Epithelial cell of proximal tubule (primary cell): ENCODE measurements around the gene PLCXD3. TPM values are rescaled to one million over a fixed set of nuclear protein-coding genes. Genes with fewer than 3 reads are reported as not detected.

Experiments
- DNase-seq: peaks from one replicate; pipeline ENCODE4 v3.0.0-alpha.2; 2011; ENCODE audit warnings: low read depth
- H3K4me3 ChIP-seq: 2 replicates; pipeline ENCODE4 v1.5.1; 2011; ENCODE audit warnings: low read depth, mild to moderate bottlenecking, low read length
- CTCF ChIP-seq: conservative IDR thresholded peaks from 2 replicates; pipeline ENCODE4 v1.5.1; 2012; ENCODE audit warnings: low read depth, mild to moderate bottlenecking, low read length
- total RNA-seq: library from RNA; depleted of rRNA; stranded (reverse); fragments of >200 nt; gene quantifications from 2 replicates; pipeline ENCODE4 v1.2.3, GENCODE V29; 2015

PLCXD3 gene
- total RNA-seq, 1 donor from 2014 or later, result 0.46 TPM

GRCh38 chr5:41537581-41537980 lies 27.2 kb upstream of the PLCXD3 start:
- no peak for TF ChIP-seq CTCF
- no peak overlapping the region for H3K4me3 ChIP-seq
- no peak for DNase-seq

GRCh38 chr5:41532485-41532884 lies 22.1 kb upstream of the PLCXD3 start:
- no peak for TF ChIP-seq CTCF
- no peak overlapping the region for H3K4me3 ChIP-seq
- DNase-seq, result no peak

GRCh38 chr5:41527201-41527779 lies 16.9 kb upstream of the PLCXD3 start:
- no peak overlapping the region for H3K4me3 ChIP-seq
- TF ChIP-seq CTCF, result no peak
- peak; percentile 85 for DNase-seq

- no peak for DNase-seq
- no peak for TF ChIP-seq CTCF
- H3K4me3 ChIP-seq, result no peak overlapping the region
Observed at GRCh38 chr5:41526699-41527098, 16.3 kb upstream of the PLCXD3 start.

- DNase-seq, result no peak
- no peak overlapping the region for H3K4me3 ChIP-seq
- peak; percentile 58 for TF ChIP-seq CTCF
Observed at GRCh38 chr5:41524174-41524573, 13.8 kb upstream of the PLCXD3 start.

GRCh38 chr5:41522193-41522786 lies 11.9 kb upstream of the PLCXD3 start:
- DNase-seq, result no peak
- no peak overlapping the region for H3K4me3 ChIP-seq
- TF ChIP-seq CTCF, result no peak

- TF ChIP-seq CTCF, result peak; percentile 53
- H3K4me3 ChIP-seq, result no peak overlapping the region
- no peak for DNase-seq
Observed at GRCh38 chr5:41519801-41520200, 9.4 kb upstream of the PLCXD3 start.
